HG03378 (cell line): ENCODE measurements around the gene OR4D6.
"Not testable (repeated sequence)": the region's sequence is repeated elsewhere in the genome, so short reads cannot be mapped to it uniquely, and the experiment has no call there.

ENCODE experiments used
- ATAC-seq: cut with Tn5 transposase; IDR thresholded peaks from one replicate; pipeline ENCODE4 v1.9.1; 2021; ENCODE audit warnings: mild to moderate bottlenecking, moderate library complexity; ENCODE audit not compliant: unreplicated experiment

Gene OR4D6

GRCh38 chr11:59456661-59457060, at the start of gene OR4D6:
TSS of gene OR4D6 (plus strand) at chr11:59456961. CDS start at chr11:59456961, 0 bp downstream.
- ATAC-seq, result no peak

- ATAC-seq, result no peak
Measured at GRCh38 chr11:59413646-59414045, 43.1 kb upstream of the OR4D6 start.

DNA sequence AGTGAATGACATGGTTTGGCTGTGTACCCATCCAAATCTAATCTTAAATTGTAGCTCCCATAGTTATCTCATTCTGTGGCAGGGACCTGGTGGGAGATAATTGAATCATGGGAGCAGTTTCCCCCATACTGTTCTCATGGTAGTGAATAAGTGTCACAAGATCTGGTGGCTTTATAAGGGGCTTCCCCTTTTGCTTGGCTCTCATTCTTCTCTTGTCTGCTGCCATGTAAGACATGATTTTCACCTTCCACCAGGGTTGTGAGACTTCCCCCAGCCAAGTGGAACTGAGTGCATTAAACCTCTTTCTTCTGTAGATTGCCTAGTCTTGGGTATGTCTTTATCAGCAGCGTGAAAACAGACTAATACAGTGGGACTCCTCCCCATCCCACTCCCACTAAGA, 41.6 kb upstream of the OR4D6 start:
- no peak for ATAC-seq

GRCh38 chr11:59416613-59417012, 40.1 kb upstream of the OR4D6 start:
- no peak for ATAC-seq

DNA sequence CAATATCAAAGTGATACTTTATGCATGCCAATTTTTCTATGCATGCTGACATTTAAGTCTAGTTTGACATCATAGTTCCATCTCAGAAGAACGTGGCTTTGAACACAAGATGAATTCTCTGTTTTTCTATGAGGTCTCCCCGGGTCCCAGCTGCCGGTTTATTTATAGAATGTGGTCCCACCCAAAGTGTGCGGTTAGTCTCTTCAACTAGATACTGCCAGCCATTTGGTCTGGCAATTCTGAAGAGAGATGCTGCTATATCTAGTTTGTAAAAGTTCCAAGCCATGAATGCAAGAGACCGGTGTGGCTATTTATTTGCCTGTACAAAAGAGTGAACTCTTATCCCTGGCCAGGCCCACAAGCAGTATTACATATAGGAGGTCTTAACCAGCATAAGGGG, 39.7 kb upstream of the OR4D6 start:
- ATAC-seq, result no peak

DNA sequence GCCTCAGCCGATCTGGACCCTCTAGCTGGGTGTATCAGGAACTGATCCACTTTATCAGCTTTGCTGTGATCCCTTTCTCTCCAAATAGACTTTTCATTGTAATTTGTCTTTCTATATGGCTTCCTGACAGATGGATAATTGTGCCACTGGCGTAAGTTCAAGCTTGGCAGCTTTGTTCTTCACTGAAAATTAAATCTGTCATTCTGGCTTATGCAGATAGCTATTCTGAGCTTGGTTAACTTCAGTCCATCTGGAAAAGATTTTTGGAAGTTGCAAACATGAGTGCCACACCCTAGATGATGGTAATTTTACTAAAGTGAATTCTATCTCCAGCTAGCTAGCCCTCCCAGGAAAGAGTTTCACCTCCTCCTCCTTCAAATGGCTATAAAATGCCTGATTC, 38.6 kb upstream of the OR4D6 start:
- no peak for ATAC-seq

- no peak for ATAC-seq
Measured at GRCh38 chr11:59423835-59424234, 32.9 kb upstream of the OR4D6 start.

DNA sequence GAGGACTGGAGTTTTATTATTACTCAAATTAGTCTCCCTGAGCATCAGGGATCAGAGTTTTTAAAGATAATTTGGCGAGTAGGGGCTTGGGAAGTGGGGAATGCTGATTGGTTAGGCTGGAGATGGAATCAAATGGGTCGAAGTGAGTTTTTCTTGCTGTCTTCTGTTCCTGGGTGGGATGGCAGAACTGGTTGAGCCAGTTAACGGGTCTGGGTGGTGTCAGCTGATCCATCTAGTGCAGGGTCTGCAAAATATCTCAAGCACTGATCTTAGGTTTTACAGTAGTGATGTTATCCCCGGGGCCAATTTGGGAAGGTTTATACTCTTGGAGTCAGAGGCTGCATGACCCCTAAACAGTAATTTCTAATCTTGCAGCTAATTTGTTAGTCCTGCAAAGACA, 31.6 kb upstream of the OR4D6 start:
- ATAC-seq, result no peak

GRCh38 chr11:59426361-59427067, 30.2 kb upstream of the OR4D6 start, which contains the start of gene OR5A2:
TSS of gene OR5A2 (minus strand) at chr11:59426413. CDS start at chr11:59422953, 3,460 bp downstream.
- ATAC-seq, result no peak

DNA sequence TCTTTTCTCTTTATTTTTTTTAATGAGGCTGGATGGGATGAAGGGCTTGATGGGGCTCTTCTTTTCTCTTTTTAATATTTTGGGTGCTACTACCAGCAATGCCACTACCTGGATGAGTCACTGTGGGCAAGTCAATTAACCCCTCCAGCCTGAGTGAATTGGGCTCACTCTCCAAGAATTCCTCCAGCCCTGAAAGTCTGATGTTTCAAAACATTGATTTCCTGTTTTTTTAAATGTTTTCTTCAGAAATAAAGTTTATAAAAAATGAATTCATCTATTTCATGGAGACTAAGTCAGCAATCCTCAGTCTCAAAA, 29.7 kb upstream of the OR4D6 start:
- no peak for ATAC-seq

DNA sequence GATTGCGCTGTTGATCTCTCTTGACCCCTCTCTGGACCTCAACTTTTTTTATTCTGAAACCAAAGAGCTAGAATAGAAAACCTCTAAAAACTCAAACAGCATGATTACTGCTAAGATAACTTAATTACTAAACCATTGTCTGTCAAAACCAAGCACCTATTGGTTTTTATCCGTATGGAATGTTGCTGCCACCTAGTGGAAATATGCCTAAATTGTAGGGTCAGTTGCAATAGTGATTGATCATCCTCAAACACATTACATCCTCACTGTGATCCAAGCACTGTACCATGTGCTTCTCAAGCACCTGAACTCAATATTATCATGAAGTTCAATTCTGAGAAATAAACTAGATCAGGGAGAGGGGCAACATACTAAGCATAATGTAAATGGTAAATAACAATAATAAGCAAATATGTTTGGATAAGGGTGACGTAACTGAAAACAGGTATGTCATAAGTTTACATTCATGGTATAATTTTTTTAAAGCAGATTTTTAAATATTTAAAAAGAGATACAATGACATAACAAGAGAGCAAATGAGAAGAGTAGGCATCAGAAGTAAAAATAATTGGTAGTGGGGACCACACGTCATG, 26.7 kb upstream of the OR4D6 start:
- peak; percentile 81 for ATAC-seq

GRCh38 chr11:59436169-59436568, 20.6 kb upstream of the OR4D6 start, which contains the start of gene OR5A1:
TSS of gene OR5A1 (plus strand) at chr11:59436469. CDS start at chr11:59443169, 6,700 bp downstream.
- no peak for ATAC-seq

DNA sequence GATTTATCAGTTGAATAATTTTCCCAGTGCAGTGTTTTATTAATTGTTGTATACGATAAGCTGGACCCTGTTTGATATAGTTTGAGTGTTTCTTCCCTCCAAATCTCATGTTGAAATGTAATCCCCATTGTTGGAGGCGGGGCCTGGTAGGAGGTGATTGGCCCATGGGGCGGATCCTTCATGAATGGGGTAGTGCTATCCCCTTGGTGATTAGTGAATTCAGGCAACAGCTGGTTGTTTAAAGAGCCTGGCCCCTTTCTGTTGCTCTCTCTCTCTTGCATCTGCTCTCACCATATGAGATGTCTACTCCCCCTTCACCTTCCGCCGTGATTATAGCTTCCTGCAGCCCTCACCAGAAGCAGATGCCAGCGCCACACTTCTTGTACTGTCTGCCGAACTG, 19.0 kb upstream of the OR4D6 start:
- no peak for ATAC-seq

DNA sequence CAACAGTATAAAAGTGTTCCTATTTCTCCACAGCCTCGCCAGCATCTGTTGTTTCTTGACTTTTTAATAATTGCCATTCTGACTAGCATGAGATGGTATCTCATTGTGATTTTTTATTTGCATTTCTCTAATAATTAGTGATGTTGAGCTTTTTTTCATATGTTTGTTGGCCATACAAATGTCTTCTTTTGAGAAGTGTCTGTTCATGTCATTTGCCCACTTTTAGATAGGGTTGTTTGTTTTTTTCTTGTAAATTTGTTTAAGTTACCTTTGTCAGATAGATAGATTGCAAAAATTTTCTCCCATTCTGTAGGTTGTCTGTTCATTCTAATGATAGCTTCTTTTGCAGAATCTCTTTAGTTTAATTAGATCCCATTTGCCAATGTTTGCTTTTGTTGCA, 11.1 kb upstream of the OR4D6 start:
- ATAC-seq, result not testable (repeated sequence)

- no peak for ATAC-seq
Measured at GRCh38 chr11:59448484-59448883, 8.3 kb upstream of the OR4D6 start.

- no peak for ATAC-seq
Measured at GRCh38 chr11:59459916-59460315, 3.2 kb downstream of the OR4D6 start.

GRCh38 chr11:59463190-59463641, 6.5 kb downstream of the OR4D6 start:
- no peak for ATAC-seq

- no peak for ATAC-seq
Measured at GRCh38 chr11:59473015-59473414, 16.3 kb downstream of the OR4D6 start, which contains the start of gene OR4D10. TSS of gene OR4D10 (plus strand) at chr11:59473315. CDS start at chr11:59477430, 4,115 bp downstream.

GRCh38 chr11:59475176-59475575, 18.4 kb downstream of the OR4D6 start:
- ATAC-seq, result no peak

- ATAC-seq, result no peak
Measured at GRCh38 chr11:59479906-59480305, 23.1 kb downstream of the OR4D6 start.

DNA sequence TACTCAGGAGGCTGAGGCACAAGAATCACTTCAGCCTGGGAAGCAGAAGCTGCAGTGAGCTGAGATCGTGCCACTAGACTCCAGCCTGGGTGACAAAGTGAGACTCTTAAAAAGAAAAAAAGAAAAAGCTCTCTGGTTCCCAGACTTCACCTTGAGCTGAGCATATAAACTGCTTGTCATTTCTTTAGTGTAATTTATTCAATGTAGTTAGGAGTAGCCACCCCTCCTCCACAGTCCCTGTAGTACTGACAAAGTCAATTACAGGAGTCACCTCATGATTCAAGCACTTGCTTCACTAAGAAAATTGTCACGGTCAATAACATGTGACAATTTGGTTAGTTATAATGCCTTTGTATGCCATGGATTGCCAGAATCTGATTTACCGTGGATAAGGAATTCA, 23.6 kb downstream of the OR4D6 start:
- no peak for ATAC-seq

- ATAC-seq, result no peak
Measured at GRCh38 chr11:59501931-59502330, 45.2 kb downstream of the OR4D6 start.
